ENCODE data around the gene AXL.

DNA sequence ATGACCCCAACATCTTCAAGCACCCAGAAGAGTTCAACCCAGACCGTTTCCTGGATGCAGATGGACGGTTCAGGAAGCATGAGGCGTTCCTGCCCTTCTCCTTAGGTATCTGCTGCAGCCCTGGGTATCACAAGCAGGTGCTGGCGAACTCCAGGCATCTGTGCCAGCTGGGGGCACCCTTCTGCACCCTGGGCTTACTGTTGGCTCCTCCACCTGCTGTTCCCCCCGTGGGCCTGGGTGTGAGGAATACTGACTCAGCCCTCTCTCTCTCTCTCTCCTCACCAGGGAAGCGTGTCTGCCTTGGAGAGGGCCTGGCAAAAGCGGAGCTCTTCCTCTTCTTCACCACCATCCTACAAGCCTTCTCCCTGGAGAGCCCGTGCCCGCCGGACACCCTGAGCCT, 13.0 kb upstream of the AXL start:
- no peak for TF ChIP-seq POLR2AphosphoS5 (IDR thresholded peaks at IDR 0.05; ENCODE audit: low read depth, low read length)
- TF ChIP-seq SIN3A (IDR thresholded peaks at IDR 0.05; ENCODE audit: borderline replicate concordance, insufficient read depth, low read length), result no peak
- TF ChIP-seq TAF1 (IDR thresholded peaks at IDR 0.05; ENCODE audit: borderline replicate concordance, insufficient read depth, low read length), result no peak
- TF ChIP-seq, protein P1, sequence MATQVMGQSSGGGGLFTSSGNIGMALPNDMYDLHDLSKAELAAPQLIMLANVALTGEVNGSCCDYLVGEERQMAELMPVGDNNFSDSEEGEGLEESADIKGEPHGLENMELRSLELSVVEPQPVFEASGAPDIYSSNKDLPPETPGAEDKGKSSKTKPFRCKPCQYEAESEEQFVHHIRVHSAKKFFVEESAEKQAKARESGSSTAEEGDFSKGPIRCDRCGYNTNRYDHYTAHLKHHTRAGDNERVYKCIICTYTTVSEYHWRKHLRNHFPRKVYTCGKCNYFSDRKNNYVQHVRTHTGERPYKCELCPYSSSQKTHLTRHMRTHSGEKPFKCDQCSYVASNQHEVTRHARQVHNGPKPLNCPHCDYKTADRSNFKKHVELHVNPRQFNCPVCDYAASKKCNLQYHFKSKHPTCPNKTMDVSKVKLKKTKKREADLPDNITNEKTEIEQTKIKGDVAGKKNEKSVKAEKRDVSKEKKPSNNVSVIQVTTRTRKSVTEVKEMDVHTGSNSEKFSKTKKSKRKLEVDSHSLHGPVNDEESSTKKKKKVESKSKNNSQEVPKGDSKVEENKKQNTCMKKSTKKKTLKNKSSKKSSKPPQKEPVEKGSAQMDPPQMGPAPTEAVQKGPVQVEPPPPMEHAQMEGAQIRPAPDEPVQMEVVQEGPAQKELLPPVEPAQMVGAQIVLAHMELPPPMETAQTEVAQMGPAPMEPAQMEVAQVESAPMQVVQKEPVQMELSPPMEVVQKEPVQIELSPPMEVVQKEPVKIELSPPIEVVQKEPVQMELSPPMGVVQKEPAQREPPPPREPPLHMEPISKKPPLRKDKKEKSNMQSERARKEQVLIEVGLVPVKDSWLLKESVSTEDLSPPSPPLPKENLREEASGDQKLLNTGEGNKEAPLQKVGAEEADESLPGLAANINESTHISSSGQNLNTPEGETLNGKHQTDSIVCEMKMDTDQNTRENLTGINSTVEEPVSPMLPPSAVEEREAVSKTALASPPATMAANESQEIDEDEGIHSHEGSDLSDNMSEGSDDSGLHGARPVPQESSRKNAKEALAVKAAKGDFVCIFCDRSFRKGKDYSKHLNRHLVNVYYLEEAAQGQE (IDR thresholded peaks at IDR 0.05; ENCODE audit: insufficient read depth in 1 of 2, low read depth in 2 of 2, low read length in 2 of 2), result no peak
